ENCODE results near the gene CHMP3.

The CHMP3 gene

GRCh38 chr2:86461042-86461743 is 102.0 kb downstream of the CHMP3 start:
- no peak for DNase-seq

DNA sequence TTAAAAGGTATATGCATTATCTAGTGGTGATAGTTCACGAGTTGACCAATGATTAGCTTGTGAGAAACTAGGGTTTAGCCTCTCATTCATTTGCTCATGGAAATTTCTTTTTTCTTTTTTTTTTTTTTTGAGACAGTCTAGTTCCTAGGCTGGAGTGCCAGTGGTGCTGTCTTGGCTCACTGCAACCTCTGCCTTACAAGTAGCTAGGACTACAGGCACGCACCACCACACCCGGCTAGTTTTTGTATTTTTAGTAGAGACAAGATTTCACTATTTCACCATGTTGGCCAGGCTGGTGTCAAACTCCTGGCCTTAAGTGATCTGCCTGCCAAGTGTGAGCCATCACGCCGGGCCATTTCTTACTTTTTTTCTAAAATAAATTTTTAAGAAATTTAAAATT is 108.1 kb downstream of the CHMP3 start:
- DNase-seq = no peak

DNA sequence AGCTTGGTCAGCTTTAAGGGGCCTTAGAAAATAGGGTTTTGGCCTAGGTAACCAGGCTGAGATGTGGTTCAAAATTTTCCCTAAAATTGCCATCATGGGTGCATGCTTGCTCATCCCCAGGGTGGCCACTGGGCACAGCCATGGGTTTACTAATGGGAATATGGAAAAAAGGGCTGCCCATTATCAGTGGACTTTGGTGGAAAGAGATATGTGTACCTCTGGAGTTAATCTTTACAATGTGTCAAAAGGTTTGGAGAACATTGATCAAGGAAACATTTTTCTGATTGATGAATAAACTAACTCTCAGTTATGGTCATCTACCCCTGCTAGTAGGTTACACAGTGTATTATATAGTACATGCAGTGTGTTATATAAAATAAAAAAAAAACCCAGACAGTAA is 109.0 kb downstream of the CHMP3 start:
- no peak for DNase-seq

DNA sequence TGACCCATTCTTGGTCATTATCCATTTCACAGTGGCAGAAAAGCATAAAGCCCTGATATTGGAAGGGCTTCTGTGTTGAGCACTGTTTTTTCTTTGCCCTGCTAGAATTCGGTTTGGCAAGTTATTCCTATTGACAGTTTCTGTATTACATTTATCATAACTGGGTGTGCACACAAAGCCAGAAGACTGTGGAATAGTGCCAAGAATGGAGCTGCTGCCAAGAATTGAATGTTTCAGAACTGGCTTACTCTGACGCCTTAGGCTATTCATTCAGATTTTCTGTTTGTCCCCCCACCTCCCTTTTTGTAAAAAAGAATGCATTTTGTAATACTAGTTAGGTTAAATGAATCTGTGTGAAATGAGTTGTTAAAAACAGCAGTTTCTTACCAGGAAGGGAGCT is 109.4 kb downstream of the CHMP3 start:
- no peak for DNase-seq
